HK-2 (cell line): ENCODE measurements around the gene FAM234A.
"Not testable (repeated sequence)": the region's sequence is repeated elsewhere in the genome, so short reads cannot be mapped to it uniquely, and the experiment has no call there.

ENCODE experiments used
- DNase-seq: peaks from one replicate; pipeline ENCODE4 v3.0.0-alpha.2; 2018; ENCODE audit not compliant: unreplicated experiment

FAM234A gene

GRCh38 chr16:265711-266110 lies 31.1 kb downstream of the FAM234A start:
- no peak for DNase-seq

GRCh38 chr16:266258-267164 lies 31.9 kb downstream of the FAM234A start:
- no peak for DNase-seq

- DNase-seq: not testable (repeated sequence)
These were observed 32.9 kb downstream of the FAM234A start for GRCh38 chr16:267562-267961.

- no peak for DNase-seq
These were observed 33.8 kb downstream of the FAM234A start for GRCh38 chr16:268141-269053.

GRCh38 chr16:269061-269796 lies 34.6 kb downstream of the FAM234A start:
- no peak for DNase-seq

- DNase-seq: no peak
These were observed 36.0 kb downstream of the FAM234A start for GRCh38 chr16:270381-271255.

GRCh38 chr16:272633-273546 lies 38.3 kb downstream of the FAM234A start:
- DNase-seq: no peak

- no peak for DNase-seq
These were observed 39.2 kb downstream of the FAM234A start for GRCh38 chr16:273547-274421.

- no peak for DNase-seq
These were observed 40.5 kb downstream of the FAM234A start for GRCh38 chr16:275041-275641.

DNA sequence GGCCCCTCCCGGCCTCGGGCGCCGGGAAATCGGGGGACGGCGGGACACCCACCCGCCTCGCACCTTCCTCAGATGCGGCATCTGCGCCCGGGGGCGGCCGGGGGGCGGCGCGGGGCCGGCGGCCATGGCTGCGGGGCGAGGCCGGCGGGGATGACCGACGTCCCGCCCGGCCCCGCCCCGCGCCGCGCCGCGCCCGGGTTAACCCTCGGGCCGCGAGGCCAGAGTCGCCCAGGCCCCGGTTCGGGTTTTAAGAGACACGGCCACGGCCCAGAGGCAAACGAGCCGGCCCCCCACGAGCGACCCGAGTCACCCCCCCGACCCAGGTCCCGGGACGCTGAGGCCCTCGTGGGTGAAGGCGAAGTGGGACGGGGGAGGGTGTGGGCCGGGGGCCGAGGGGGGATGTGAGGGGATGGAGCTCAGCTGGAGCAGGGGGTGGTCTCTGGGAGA lies 41.2 kb downstream of the FAM234A start, which contains the start of gene RGS11:
TSS of gene RGS11 (minus strand) at position 159 of the 447 bp plus-strand sequence. CDS start at position 126, 33 bp downstream.
- no peak for DNase-seq

DNA sequence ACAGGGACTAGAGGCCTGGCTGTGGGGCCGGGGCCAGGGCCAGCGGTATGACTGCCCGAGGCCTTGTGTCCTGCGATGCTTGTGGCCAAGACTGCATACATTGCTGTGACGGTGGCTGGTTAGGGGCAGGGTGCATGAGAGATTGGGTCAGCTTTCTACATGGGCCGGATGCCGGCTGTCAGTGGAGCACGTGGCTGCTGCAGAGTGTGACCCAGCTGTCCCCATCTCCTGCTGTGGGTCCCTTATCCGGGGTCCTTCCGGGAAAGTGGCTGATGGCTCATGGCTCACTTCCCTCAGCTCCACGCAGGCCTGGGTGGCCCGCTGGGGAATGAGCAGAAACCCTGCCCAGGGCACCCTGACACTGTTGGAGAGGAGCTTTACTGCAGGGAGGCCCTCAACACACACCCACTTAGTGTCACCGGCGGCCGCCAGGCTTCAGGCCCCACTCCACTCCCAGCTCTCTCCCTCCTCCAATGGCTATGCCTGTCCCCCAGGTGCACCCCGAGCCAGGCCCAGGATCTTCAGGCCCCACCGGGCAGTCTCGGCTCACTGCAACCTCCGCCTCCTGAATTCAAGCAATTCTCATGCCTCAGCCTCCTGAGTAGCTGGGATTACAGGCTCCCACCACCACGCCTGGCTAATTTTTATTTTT lies 41.9 kb downstream of the FAM234A start:
- DNase-seq: no peak

GRCh38 chr16:278863-279366 lies 44.3 kb downstream of the FAM234A start:
- DNase-seq: no peak

DNA sequence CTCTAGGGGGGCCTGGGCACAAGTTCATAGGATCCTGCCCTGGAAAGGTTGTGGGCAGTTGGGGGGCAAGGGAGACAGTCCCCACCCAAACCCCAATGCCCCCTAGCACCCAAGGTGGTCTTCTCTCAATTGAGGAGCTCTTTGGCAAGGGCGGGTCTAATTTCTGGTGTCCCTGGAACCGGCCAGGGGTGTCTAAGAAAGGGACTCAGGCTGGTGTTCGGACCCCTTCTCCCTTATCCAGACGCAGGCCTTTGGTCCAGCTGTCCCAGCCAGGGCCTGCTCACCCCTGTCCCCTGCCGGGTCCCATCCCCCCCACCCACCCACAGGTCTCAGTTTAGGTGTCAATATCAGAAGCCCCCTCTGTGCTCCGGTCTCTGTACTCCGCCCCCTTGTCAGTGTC lies 44.9 kb downstream of the FAM234A start:
- DNase-seq: no peak

DNA sequence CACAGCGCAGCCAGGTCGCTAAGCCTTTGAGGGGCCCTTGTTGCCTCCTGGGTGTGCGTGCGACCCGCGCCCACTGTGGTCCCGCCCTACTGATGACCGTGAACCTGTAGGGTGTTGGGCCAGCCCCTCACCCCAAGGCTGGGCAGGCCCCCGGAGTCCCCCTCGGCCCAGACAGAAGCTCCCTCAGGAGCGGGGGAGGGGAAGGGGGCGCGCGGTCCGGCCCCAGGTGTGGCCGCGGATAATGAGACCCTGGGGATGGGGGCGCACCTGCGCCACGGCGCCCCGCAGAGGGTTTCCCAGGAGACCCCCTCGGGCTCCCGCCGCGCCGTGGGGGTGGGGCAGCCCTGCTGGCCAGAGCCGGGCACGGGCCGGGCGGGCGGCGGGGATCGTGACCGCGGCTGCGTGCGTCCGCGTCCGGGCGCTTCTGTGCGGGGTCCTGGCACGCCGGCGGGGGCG lies 45.4 kb downstream of the FAM234A start:
- no peak for DNase-seq

DNA sequence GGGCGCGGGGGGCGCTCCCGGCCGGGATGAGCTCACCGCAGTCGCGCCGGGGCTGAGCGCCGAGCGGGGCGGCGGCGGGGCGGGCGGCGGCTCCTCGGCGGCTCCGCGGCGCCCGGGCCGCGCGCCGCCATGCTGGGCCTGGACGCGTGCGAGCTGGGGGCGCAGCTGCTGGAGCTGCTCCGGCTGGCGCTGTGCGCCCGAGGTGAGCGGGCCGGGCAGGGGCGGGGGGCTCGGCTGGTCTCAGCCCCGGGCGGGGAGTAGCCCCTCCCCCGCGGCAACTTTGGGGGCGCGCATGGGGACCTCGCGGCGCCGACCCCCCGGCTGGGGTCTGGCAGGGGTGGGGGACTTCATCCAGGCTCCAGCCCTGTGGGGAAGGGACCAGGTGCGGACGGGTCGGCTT lies 45.9 kb downstream of the FAM234A start, which contains the start of gene ARHGDIG:
TSS of gene ARHGDIG (plus strand) at position 40 of the 400 bp plus-strand sequence. CDS start at position 130, 90 bp downstream.
- DNase-seq: no peak

DNA sequence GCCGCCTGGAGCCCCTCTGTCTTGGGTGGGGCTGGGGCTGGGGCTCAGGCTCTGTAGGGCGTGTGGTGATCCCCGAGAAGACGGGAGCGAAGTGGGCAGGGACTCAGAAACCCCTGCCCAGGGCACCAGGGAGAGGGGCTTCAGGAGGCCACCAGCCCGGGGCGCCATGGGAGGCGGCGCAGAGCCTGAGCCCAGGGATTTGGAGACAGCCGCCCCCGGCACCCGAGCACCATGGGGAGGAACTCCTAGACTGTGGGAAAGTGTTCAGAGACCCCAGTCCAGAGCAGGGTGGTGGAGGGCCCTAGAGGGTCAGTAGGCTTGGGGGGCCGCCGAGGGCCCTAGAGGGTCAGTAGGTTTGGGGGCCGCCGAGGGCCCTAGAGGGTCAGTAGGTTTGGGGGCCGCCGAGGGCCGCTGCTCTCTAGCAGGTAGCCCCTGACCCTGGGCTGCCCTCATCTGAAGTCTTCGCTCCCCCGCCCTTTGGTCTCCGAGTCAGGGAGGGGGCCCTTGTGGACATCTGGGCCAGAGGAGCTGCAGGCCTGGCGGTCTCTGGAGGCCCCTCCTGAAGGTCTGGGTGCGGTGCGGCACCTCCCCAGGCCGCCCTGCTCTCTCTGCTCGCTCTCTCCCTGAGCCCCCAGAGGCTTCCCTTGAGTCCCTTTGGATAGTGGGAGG lies 46.5 kb downstream of the FAM234A start:
- DNase-seq: no peak
